Left cardiac atrium (tissue), 4 donors: ENCODE data around the gene HNRNPU. TPM values are rescaled to one million over a fixed set of nuclear protein-coding genes. Genes with fewer than 3 reads are reported as not detected.

Source experiments
- ATAC-seq, 2 donors: fragments of 200-7000 bp; cut with Tn5 transposase; one replicate each; pipeline ENCODE4 v1.9.1; 2020; ENCODE audit warnings: mild to moderate bottlenecking in 2 of 2, moderate library complexity in 2 of 2
- DNase-seq: peaks from one replicate; pipeline ENCODE4 v3.0.0-alpha.2; 2020
- intact Hi-C, 2 donors: fragments of 100-400 bp; cut with DNase I; formaldehyde crosslinking; loops; one replicate each; pipeline versions ENCODE4 v1.14.1 to v1.15.1; 2022 to 2023
- total RNA-seq, 2 donors: library from RNA; stranded (reverse); fragmentation: NEBNext Ultra II Directional; extraction: Animal tissue kit (Norgen Biotek cat#: 25700); gene quantifications; one replicate each; pipeline ENCODE4 v1.2.1, GENCODE V29; 2021
- donor health status: DM: no; HTN: yes; CAD: no.
- donor health status: DM: no; HTN: yes; CAD: no; lungs with severe emphysema.
- donor health status: DM: yes; HTN: yes; CAD: no.
- donor health status: Dilated cardiomyopathy.

The HNRNPU gene
- total RNA-seq, 2 donors from 2014 or later = 167 to 204 TPM

GRCh38 chr1:244865028-244865371 lies 657 bp upstream of the HNRNPU start:
- no peak for ATAC-seq
- intact Hi-C loops = no loop called here
- DNase-seq = peak; percentile 40

DNA sequence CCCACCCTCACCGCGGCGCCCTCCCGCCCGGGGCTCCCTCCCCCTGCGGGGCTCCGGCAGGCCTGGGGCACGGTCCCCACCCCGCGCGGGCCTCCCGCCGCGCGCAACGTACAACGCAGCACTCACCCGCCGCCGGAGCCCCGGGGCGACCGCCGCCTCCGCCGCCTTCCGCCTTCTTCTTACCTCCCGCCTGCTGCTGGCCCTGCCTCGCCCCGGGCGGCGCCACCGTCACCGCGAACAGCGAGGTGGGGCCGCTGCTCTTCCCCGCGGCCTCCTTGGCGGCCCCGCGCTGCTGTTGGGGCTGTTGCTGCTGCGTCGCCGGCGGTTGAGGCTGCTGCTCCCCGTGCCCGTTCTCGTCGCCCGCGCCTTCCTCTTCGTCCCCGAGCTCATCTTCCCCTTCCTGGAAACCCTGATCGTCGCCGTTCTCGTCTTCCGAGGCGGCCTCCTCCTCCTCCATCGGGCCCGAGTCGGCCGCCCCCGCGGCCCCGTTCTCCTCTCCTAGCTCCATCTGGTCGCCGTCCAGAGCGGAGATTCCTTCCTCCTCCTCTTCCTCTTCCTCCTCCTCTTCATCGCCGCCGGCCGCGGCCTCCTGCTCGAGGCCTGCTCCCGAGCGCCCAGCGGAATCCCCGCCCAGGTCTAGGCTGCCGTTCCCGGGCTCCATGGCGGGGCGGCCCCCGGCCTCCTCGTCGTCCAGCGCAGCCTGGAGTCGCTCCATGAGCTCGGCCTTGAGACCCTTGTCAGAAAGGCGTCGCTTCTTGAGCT lies 671 bp downstream of the HNRNPU start:
- intact Hi-C loops = loop anchor here in 1 of 2 donors (1.0 to 5.0 kb wide), 3 partner anchors 29 to 179 kb away; partner anchors contain the start of gene COX20
- ATAC-seq (peak; percentile 10 to 19), DNase-seq (peak; percentile 57)

GRCh38 chr1:244862699-244863490 lies 1.4 kb downstream of the HNRNPU start:
- ATAC-seq = peak; percentile 83 to 85
- DNase-seq = peak; percentile 98
- intact Hi-C loops = loop anchor here in 1 of 2 donors (1.0 to 5.0 kb wide), 3 partner anchors 28 to 179 kb away; partner anchors contain the start of gene COX20

GRCh38 chr1:244862354-244862698 lies 2.0 kb downstream of the HNRNPU start:
- intact Hi-C loops = loop anchor here in 1 of 2 donors (2.0 to 5.0 kb wide), 2 partner anchors 28 to 180 kb away; partner anchors contain the start of gene COX20
- ATAC-seq (no peak), DNase-seq (no peak)

- intact Hi-C loops = loop anchor here in 1 of 2 donors (2.0 to 5.0 kb wide), 2 partner anchors 27 to 181 kb away; partner anchors contain the start of gene COX20
- ATAC-seq (no peak), DNase-seq (no peak)
Observed at GRCh38 chr1:244861683-244862082, 2.7 kb downstream of the HNRNPU start.

DNA sequence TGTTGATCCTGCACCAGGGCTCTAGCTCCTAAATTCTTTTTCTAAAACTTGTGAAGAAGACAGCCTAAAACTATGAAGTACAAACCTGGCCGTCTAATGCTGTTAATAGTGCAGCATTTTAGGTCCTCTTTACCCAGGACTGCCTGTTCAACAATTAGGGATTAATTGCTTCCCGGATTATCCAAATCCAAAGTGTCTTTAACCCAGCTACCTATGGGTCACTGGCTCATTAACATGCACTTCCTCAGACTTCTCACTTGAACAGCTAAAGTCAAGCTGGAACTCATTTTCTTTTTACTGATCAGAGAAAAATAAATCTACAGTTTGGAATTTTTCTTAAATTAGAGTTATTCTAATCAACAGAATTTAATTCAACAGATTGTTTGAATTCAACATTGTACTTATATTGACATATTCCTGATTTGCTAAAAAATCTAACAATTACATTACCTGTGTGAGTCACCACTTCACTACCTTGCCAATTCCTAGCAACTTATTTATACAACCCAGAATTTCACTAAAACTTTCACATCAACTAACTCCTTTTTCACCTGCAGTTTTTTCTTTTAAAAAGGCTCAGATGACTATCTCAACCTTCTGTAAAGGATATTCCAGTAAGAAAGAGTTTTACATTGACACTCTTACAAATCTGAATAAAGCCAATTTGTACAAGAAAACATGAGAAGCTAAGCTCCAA lies 3.3 kb downstream of the HNRNPU start:
- intact Hi-C loops = loop anchor here in 1 of 2 donors (5.0 kb wide), 1 partner anchor 181 kb away; no protein-coding TSS in a partner anchor
- DNase-seq (no peak), ATAC-seq (no peak)

- ATAC-seq (no peak), DNase-seq (no peak)
- intact Hi-C loops = loop anchor here in 1 of 2 donors (5.0 kb wide), 1 partner anchor 182 kb away; no protein-coding TSS in a partner anchor
Observed at GRCh38 chr1:244860078-244860477, 4.3 kb downstream of the HNRNPU start.

- intact Hi-C loops = no loop called here
- DNase-seq (no peak), ATAC-seq (no peak)
Observed at GRCh38 chr1:244858357-244858756, 6.0 kb downstream of the HNRNPU start.

- intact Hi-C loops = no loop called here
- DNase-seq (no peak), ATAC-seq (no peak)
Observed at GRCh38 chr1:244857761-244858160, 6.6 kb downstream of the HNRNPU start.

- ATAC-seq = no peak
- intact Hi-C loops = no loop called here
- DNase-seq = no peak
Observed at GRCh38 chr1:244854865-244855578, 9.3 kb downstream of the HNRNPU start.

- DNase-seq (no peak), ATAC-seq (no peak)
- intact Hi-C loops = no loop called here
Observed at GRCh38 chr1:244854166-244854565, 10.2 kb downstream of the HNRNPU start.

DNA sequence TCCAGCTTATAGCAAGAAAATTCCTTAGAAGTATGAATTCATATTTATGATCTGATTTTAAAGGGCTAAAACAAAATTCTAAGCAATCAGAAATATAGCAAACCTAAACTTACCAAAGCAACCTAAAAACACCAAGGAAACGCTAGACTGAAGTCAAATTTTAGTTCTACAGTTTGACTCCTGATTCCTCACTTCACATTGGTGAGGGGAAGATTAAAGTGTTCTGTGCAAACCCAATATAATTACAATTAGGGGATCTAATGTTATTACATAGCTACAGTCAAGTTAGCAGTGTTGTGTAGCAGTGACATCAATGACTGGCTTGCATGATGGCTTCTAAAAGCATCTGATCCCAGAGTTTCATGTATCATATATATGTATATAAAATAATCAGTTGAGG lies 11.6 kb downstream of the HNRNPU start:
- DNase-seq = no peak
- intact Hi-C loops = no loop called here
- ATAC-seq = no peak

GRCh38 chr1:244851546-244852231 lies 12.7 kb downstream of the HNRNPU start:
- no peak for DNase-seq
- intact Hi-C loops = no loop called here
- ATAC-seq = no peak

GRCh38 chr1:244850896-244851295 lies 13.4 kb downstream of the HNRNPU start:
- ATAC-seq (no peak), DNase-seq (no peak)
- intact Hi-C loops = no loop called here

DNA sequence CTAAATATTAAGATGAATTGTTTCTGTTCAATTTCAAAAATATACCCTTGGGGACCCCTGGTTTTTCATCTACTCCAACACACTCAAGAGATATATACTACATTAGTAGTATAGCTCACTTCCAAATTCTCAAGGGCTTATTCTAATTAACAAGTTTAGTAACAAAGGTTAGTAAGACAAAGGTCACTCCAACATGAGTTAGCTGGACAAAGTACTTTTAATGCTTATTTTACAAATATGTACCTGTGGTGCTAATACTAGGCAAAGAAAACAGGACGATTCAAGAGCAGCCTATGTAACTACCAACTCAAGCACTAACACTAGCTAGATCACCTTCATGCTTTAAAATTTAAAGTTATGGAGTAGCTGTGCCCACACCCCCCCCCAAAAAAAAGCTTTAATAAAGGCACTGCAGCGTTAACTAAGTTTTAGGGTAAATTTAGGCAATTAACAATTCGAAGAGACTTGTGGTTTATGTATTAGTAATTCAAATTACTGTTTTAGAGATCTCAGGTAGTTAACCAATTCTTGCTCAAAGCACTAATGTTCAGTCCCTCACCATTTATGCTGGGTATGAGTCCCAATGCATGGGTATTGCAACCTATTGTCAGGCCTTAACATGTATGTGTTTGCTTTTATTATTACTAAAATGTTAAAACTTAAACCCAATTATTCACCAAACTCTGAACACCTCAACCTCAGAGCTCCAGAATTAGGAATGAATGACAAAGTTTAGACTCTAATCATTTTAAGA lies 14.1 kb downstream of the HNRNPU start:
- intact Hi-C loops = no loop called here
- ATAC-seq = no peak
- no peak for DNase-seq

GRCh38 chr1:244849189-244849866 lies 15.0 kb downstream of the HNRNPU start:
- no peak for ATAC-seq
- intact Hi-C loops = no loop called here
- no peak for DNase-seq

GRCh38 chr1:244846653-244847052 lies 17.7 kb downstream of the HNRNPU start:
- intact Hi-C loops = no loop called here
- DNase-seq (no peak), ATAC-seq (no peak)
